ENCODE data around the gene GADD45A. TPM values are rescaled to one million over a fixed set of nuclear protein-coding genes. Genes with fewer than 3 reads are reported as not detected.
"Not testable (repeated sequence)": the region's sequence is repeated elsewhere in the genome, so short reads cannot be mapped to it uniquely, and the experiment has no call there.

GADD45A gene
- polyA plus RNA-seq, 3 donors = 7.5 to 14.3 (median 9.6) TPM

- no CpG with 5 or more reads among the region's 2 CpGs for WGBS (ENCODE audit: insufficient coverage)
- H3K9me3 ChIP-seq (replicated peaks in 1 of 2; ENCODE audit: control insufficient read depth in 1 of 2, insufficient read depth in 1 of 2, low read length in 2 of 2) = no peaks in the 10 kb centered on the region
- Mint-ChIP-seq H3K27ac (no peak overlapping the region), H3K4me3 (no peak overlapping the region), H3K4me1 (peaks cover 7% of the 10 kb centered on the region), H3K9me3 (peaks cover 0 to 3% (median 0%) of the 10 kb centered on the region in 7 donors), H3K36me3 (no peaks in the 10 kb centered on the region), H3K27me3 (ENCODE audit: low read depth in 3 of 3) (peaks cover 0 to 4% (median 0%) of the 10 kb centered on the region in 3 donors)
- H3K9ac ChIP-seq (ENCODE audit: insufficient read depth, low read length, poor library complexity, severe bottlenecking) = no peak overlapping the region
- H3K4me2 ChIP-seq (replicated peaks; ENCODE audit: extremely low read depth, low read length, poor library complexity, severe bottlenecking) = no peak overlapping the region
- TF ChIP-seq CTCF (IDR thresholded peaks at IDR 0.05) = no peak
- H3K79me2 ChIP-seq (ENCODE audit: insufficient read depth, low read length) = no peaks in the 10 kb centered on the region
- no peaks in the 10 kb centered on the region for H3K36me3 ChIP-seq (replicated peaks in 1 of 2; ENCODE audit: control insufficient read depth in 1 of 2, insufficient read depth in 2 of 2, low read length in 2 of 2)
- no peaks in the 10 kb centered on the region for H3K4me1 ChIP-seq (ENCODE audit: control insufficient read depth in 1 of 2, insufficient read depth in 2 of 2, low read length in 2 of 2)
- no peak overlapping the region for H3K4me3 ChIP-seq (replicated peaks in 1 of 3; ENCODE audit: low read depth in 2 of 3, low read length in 3 of 3)
- no peaks in the 10 kb centered on the region for H3K27me3 ChIP-seq (ENCODE audit: control insufficient read depth in 2 of 2, insufficient read depth in 2 of 2, low read length in 2 of 2)
- no peak for DNase-seq
- H2AFZ ChIP-seq (ENCODE audit: insufficient read depth, low read depth, low read length, poor library complexity, severe bottlenecking) = no peak overlapping the region
- H3K27ac ChIP-seq (ENCODE audit: low read depth in 1 of 2, low read length in 2 of 2) = no peak overlapping the region
- no peaks in the 10 kb centered on the region for H4K20me1 ChIP-seq (ENCODE audit: insufficient read depth, low read length)
- intact Hi-C loops (cut with micrococcal nuclease) = no loop called here
Observed at GRCh38 chr1:67655581-67655980, 29.4 kb upstream of the GADD45A start.

DNA sequence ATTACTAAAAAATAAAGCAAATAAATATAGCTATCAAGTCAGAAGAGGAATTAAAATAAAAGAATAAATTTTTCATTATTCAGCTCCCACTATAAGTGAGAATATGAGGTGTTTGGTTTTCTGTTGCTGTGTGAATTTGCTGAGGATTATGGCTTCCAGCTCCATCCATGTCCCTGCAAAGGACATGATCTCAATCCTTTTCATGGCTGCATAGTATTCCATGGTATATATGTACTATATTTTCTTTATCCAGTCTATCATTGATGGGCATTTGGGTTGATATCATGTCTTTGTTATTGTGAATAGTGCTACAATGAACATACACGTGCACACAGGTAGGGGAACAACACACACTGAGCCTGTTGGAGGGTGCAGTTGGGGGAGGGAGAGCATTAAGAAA, 27.8 kb upstream of the GADD45A start:
- intact Hi-C loops (cut with micrococcal nuclease); H3K36me3 ChIP-seq (replicated peaks in 1 of 2; ENCODE audit: control insufficient read depth in 1 of 2, insufficient read depth in 2 of 2, low read length in 2 of 2): not testable (repeated sequence)
- WGBS (ENCODE audit: insufficient coverage) = 100% methylated on average over 1 of the region's 1 CpG

More for the DNA sequence above, 27.8 kb upstream of the GADD45A start:
- not testable (repeated sequence) for H4K20me1 ChIP-seq (ENCODE audit: insufficient read depth, low read length); H3K27me3 Mint-ChIP-seq (ENCODE audit: low read depth in 3 of 3); H3K9me3 Mint-ChIP-seq; H3K9me3 ChIP-seq (replicated peaks in 1 of 2; ENCODE audit: control insufficient read depth in 1 of 2, insufficient read depth in 1 of 2, low read length in 2 of 2); H3K27ac Mint-ChIP-seq; H3K36me3 Mint-ChIP-seq; H3K4me1 ChIP-seq (ENCODE audit: control insufficient read depth in 1 of 2, insufficient read depth in 2 of 2, low read length in 2 of 2); H3K9ac ChIP-seq (ENCODE audit: insufficient read depth, low read length, poor library complexity, severe bottlenecking); H3K27ac ChIP-seq (ENCODE audit: low read depth in 1 of 2, low read length in 2 of 2); H3K4me1 Mint-ChIP-seq; H2AFZ ChIP-seq (ENCODE audit: insufficient read depth, low read depth, low read length, poor library complexity, severe bottlenecking); H3K27me3 ChIP-seq (ENCODE audit: control insufficient read depth in 2 of 2, insufficient read depth in 2 of 2, low read length in 2 of 2); DNase-seq; H3K79me2 ChIP-seq (ENCODE audit: insufficient read depth, low read length); H3K4me2 ChIP-seq (replicated peaks; ENCODE audit: extremely low read depth, low read length, poor library complexity, severe bottlenecking); H3K4me3 Mint-ChIP-seq; H3K4me3 ChIP-seq (replicated peaks in 1 of 3; ENCODE audit: low read depth in 2 of 3, low read length in 3 of 3)
